GM03348 (cell line): ENCODE results near the gene TC2N.
"Not testable (repeated sequence)": the region's sequence is repeated elsewhere in the genome, so short reads cannot be mapped to it uniquely, and the experiment has no call there.

Source experiments
- DNase-seq: peaks from one replicate; pipeline ENCODE4 v3.0.0; 2012; ENCODE audit warnings: low spot score

The TC2N gene

DNA sequence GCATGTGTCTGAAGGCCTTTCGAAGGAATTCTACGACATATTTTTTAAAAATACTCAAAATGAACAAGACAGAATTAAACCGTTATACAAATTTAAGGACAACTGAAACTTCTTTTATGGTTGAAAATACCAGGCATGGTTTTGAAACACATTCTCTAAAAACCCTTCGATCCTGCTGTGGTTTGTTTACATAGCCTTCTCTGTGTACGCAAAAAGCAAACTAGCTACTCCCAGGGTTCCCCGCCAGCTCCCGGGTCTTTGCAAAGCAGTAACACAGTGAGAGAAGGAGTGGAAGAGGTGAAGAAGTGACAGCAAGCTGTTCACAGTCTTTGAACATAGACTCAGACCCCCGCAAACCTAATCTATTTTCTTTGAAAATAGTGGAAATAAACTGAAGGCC lies 2.2 kb upstream of the TC2N start:
- DNase-seq, result no peak

GRCh38 chr14:91866511-91867295 lies 633 bp downstream of the TC2N start:
- no peak for DNase-seq

DNA sequence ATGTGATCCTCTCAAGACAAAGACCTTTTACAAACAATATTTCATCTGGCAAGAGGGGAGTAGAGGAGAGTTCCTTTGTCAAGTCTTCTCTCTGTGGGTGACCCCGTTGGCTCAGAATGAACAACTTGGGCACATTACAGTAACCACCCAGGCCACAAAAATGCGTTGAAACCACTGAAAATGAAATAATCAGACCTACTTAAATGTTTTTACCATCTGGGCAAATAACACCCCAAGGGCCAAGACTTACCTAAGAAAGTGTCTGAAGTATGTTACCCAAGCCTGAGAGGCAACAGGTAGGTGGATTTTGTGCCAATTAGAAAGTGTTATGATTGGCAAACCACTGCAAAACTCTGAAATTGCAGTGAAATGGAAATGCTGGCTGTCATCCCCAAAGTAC lies 1.3 kb downstream of the TC2N start:
- DNase-seq, result peak; percentile 48

DNA sequence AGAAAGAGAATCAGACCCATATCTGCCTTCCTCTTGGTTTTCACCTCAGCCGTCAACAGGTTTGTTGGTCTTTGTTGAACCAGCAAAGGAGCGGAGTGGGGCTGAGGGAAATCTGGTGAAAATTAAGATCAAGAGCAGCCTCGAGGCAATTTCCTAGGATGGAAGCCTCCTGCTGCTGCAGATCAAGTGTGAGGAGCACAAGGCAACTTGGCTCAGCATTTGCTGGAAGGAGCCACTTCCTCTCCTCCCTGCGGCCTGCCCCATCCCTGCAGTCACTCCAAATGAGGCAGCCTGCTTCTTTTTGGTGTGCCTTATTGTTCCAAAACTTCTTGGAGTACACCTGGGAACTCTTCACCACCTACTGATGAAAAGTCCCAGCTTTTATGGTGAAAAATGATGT lies 4.9 kb downstream of the TC2N start:
- DNase-seq, result no peak

DNA sequence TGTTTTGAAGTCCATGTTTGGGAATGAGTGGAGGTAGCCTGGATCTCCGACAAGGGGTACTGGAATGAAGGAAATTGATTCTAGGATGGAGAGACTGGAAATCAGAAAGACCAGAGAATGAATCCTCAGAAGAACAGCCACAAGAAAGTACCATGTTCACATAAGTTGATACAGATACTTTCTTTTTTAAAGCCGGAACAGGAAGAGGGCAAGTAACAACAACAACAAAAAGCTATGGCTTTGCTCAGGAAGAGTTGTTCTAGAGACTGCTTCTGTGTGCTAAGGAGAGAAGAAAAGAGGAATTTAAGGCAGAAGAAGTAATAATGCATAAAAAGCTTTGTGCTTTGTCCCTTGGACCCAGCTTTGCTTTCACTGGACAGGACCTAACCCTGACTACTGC lies 6.2 kb downstream of the TC2N start:
- DNase-seq, result no peak

GRCh38 chr14:91860238-91860637 lies 7.1 kb downstream of the TC2N start:
- no peak for DNase-seq

- peak; percentile 65 for DNase-seq
These were observed 8.6 kb downstream of the TC2N start for GRCh38 chr14:91858536-91859275.

DNA sequence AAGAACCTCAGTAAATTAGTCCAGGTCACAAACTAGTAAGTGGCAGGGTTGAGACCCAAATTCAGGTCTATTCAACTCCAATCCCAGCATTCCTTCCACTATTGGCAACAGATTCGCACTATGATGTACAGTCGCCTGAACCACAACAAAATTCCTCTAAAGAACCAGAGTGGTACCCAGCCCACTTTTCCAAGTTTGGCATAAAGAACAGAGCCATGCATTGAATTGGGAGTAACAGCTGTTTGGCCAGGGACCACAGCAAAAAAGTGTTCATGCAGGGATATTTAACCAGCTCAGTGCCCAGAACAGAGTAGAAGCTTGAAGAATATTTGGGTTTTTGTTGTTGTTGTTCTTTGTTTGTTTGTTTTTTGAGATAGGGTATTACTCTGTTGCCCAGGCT lies 9.7 kb downstream of the TC2N start:
- DNase-seq, result no peak

- no peak for DNase-seq
These were observed 12.9 kb downstream of the TC2N start for GRCh38 chr14:91854327-91854934.

DNA sequence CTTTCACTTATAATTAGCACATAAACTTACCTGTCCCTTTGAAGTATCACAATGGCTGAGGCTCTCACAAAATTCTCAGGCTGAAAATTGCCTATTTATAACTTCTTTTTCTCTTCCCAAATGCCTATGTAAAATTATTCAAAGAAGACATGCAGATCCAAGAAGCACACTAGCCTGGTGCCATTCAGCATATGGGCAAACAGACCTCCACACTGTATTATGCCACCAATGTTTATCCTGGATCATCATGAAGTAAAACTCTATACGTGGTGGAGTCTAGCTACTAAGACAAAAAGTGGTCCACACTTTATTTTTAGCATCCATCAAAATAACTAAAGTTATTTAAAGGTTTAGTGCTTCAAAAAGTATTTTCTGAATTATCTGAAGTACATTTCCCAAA lies 15.8 kb downstream of the TC2N start:
- no peak for DNase-seq

DNA sequence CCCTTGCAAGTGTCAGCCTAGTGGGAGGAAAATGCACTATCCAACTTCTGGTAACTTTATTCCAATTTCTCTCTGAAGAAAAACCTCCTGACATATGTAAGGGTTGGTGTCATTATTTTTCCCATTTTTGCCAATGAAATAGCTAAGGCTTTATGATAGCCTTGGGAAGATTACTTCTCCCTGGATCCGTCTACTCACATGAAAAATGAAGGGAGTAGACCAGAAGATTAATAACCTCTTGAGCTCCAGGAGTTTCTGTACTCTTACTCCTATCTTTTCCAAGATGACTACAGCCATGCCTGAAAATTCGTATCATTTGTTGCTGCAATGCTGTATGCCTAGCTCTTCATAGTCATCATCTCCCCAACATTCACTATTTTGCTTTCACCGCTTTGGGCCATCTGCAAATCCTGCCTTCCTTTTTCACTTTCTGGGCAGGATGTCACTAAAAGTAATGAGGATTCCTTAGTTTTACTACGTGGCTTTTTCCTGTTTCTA lies 18.8 kb downstream of the TC2N start:
- DNase-seq, result no peak

DNA sequence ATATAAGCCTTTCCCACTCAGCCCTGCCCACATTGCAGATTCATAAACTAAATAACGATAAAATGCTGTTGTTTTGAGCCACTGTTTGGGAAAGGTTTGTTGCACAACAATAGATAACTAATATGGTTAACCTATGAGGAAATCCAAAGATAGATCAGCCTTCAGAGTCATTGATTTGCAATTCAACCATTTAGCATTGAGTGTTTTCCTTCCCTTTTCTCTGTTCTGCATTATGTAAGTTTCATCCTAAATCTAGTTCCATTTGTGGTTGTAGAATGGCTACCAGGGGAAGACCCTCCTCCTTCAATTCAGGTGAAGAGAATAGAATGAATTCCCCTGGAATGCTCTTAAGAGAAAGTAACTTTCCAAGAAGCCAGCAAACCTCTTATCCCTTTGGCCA lies 19.6 kb downstream of the TC2N start:
- no peak for DNase-seq

GRCh38 chr14:91845652-91846051 lies 21.7 kb downstream of the TC2N start:
- DNase-seq, result no peak

DNA sequence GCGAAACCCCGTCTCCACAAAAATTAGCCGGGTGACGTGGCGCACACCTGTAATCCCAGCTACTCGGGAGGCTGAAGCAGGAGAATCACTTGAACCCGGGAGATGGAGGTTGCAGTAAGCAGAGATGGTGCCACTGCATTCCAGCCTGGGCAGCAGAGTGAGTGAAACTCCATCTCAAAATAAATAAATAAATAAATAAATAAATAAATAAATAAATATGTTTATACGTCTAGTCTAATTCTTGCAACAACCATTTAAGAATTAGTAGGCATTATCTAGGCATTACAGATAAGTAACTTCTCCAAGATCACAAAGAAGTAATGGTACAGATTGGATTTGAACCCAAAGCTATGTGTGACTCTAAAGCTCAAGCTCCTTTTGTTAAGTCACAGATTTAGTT lies 22.3 kb downstream of the TC2N start:
- DNase-seq, result not testable (repeated sequence)

DNA sequence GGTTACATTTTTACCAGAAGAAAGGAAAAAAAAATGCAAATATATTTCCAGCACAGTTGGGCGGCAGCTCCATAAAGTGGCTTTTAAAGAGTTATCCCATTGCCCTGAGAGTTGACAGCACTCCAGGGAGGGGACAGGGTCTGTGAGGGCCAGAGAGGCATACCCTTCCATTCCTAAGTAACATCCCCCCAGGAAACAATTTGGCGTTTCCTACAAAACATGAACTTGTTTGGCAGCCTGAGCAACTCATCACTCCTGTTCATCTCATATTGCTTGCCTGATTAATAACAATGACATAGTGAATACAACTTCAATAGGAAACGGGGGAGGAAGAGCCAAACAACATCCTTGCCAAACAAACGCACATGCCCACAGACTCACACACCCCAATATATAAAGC lies 23.3 kb downstream of the TC2N start:
- no peak for DNase-seq

DNA sequence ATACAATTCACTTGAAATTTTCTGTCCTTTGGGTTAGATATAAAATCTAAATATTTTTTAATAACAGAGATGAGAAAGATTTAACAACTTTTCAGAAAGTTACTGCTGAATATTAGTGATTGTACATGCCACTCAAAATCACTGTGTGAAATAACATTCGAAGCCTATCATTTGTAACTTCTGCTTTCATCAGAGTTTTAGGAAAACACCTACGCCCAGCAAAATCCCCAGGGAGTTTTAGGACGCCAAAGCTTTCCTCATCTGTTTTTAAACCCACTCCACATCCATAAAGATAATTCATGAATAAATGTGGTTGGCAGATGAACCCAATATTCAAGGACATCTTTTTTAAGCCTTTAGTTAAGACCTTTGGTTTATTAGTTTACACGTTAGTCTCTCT lies 23.9 kb downstream of the TC2N start:
- no peak for DNase-seq

GRCh38 chr14:91841065-91841464 lies 26.3 kb downstream of the TC2N start:
- no peak for DNase-seq

GRCh38 chr14:91839749-91840148 lies 27.6 kb downstream of the TC2N start:
- DNase-seq, result no peak

DNA sequence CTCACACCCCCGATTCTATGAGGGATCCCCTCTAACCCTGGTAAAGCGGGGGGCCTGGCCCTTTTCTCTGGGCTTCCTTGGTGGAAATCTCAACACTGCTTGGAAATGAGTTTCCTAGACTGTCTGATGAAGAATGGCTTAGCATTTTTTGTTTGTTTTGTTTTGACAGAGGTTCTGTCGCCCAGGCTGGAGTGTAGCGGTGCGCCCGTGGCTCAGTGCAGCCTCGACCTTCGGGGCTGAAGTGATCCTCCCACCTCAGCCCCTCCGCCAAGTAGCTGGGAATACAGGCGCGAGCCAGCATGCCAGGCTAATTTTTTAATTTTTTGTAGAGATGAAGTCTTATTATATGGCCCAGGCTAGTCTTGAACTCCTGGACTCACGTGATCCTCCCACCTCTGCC lies 30.3 kb downstream of the TC2N start:
- no peak for DNase-seq

GRCh38 chr14:91835920-91836843 lies 31.2 kb downstream of the TC2N start:
- DNase-seq, result peak; percentile 26

GRCh38 chr14:91835197-91835919 lies 32.0 kb downstream of the TC2N start:
- no peak for DNase-seq
